HFF-Myc (cell line): ENCODE data around the gene DCAF11.
A peak's percentile ranks its signal among the peaks of the same experiment; 100 is the strongest.

Experiments
- DNase-seq: peaks from one replicate; pipeline ENCODE4 v3.0.0-alpha.2; 2011; ENCODE audit warnings: low read depth; ENCODE audit errors: extremely low read depth
- H3K4me3 ChIP-seq: replicated peaks from 2 replicates; pipeline ENCODE4 v1.5.1; 2011; ENCODE audit warnings: low read depth, mild to moderate bottlenecking, control low read depth, low read length
- CTCF ChIP-seq: IDR thresholded peaks from 2 replicates; pipeline ENCODE4 v1.5.1; 2012; ENCODE audit warnings: mild to moderate bottlenecking, low read depth, low read length, control low read depth; ENCODE audit errors: missing control alignments

Gene DCAF11

GRCh38 chr14:24080142-24080530, 34.4 kb upstream of the DCAF11 start:
- no peak for TF ChIP-seq CTCF
- H3K4me3 ChIP-seq = no peak overlapping the region
- DNase-seq = no peak

GRCh38 chr14:24080888-24081738, 33.5 kb upstream of the DCAF11 start:
- no peak for DNase-seq
- TF ChIP-seq CTCF = no peak
- H3K4me3 ChIP-seq = peak overlapping the region; percentile 41

GRCh38 chr14:24081739-24082211, 32.8 kb upstream of the DCAF11 start:
- TF ChIP-seq CTCF = no peak
- H3K4me3 ChIP-seq = peak overlapping the region; percentile 41
- DNase-seq = no peak

- DNase-seq = no peak
- no peak overlapping the region for H3K4me3 ChIP-seq
- TF ChIP-seq CTCF = no peak
These were observed 32.0 kb upstream of the DCAF11 start for GRCh38 chr14:24082411-24083080.

- DNase-seq = no peak
- no peak for TF ChIP-seq CTCF
- no peak overlapping the region for H3K4me3 ChIP-seq
These were observed 31.1 kb upstream of the DCAF11 start for GRCh38 chr14:24083462-24083861.

- H3K4me3 ChIP-seq = no peak overlapping the region
- DNase-seq = no peak
- no peak for TF ChIP-seq CTCF
These were observed 30.1 kb upstream of the DCAF11 start for GRCh38 chr14:24084440-24084839.
